Renal pelvis (tissue), 4 donors: ENCODE measurements around the gene EFNA2. TPM values are rescaled to one million over a fixed set of nuclear protein-coding genes. Genes with fewer than 3 reads are reported as not detected.

Source experiments
- DNase-seq: peaks from one replicate; pipeline ENCODE4 v3.0.0-alpha.2; 2013
- polyA plus RNA-seq, 3 donors: library from polyadenylated mRNA; unstranded; fragments of 120-200 nt; gene quantifications; one replicate each; pipeline ENCODE4 v1.2.1, GENCODE V29; 2013; ENCODE audit not compliant: insufficient read length in 3 of 3

The EFNA2 gene
- polyA plus RNA-seq, 3 donors, result 2.2 to 4.4 (median 3.8) TPM

DNA sequence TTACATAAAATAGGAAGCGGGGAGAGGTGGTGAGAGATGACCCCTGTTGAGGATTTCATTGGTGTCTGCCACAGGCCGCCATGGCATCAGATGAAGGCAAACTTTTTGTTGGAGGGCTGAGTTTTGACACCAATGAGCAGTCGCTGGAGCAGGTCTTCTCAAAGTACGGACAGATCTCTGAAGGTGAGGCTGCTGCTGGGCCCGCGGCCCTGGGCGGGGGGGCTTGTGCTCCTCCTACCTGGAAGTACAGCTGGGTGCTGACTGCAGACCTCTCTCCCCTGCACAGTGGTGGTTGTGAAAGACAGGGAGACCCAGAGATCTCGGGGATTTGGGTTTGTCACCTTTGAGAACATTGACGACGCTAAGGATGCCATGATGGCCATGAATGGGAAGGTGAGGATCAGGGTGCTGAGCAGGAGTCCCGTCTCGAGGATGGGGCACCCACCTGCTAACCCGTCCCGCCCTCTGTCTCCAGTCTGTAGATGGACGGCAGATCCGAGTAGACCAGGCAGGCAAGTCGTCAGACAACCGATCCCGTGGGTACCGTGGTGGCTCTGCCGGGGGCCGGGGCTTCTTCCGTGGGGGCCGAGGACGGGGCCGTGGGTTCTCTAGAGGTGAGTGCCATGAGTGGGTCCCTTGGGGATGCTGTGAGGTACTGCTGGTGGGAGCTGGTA lies 14.7 kb upstream of the EFNA2 start:
- DNase-seq, result no peak

DNA sequence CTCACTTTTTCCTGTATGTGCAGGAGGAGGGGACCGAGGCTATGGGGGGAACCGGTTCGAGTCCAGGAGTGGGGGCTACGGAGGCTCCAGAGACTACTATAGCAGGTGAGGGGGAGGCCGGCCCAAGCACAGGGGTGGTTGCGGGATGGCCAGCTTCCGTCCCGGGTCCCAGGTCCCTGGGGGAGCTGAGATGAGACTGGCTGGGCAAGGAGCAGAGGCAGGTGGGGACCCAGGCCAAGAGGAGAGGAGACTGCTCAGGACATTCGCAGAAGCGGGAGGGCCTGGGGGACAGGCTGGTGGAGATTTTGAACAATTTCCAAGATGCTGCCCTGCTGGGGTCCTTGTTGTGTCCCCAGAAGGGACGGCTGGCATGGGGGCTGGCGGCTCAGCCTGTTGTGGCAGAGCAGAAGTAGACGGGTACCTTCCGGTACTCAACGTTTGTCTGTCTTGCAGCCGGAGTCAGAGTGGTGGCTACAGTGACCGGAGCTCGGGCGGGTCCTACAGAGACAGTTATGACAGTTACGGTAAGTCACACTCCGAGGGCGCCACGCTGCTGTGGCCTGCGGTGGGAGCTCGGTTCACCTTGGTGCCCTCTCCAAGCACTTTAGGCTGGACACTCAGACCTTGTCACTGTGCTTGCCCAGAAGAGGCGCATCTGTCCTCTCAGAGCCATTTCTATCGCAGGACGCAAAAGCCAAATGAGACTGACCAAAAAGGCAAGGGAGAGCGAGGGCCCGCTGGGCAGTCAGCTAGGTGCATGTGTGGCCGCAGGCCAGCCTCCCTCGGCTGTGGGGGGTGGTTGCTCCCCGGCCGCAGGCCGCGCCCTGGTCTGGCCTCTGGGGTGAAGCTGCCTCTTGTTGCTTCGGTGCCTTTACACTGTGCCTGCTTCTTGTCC lies 13.9 kb upstream of the EFNA2 start:
- no peak for DNase-seq

DNA sequence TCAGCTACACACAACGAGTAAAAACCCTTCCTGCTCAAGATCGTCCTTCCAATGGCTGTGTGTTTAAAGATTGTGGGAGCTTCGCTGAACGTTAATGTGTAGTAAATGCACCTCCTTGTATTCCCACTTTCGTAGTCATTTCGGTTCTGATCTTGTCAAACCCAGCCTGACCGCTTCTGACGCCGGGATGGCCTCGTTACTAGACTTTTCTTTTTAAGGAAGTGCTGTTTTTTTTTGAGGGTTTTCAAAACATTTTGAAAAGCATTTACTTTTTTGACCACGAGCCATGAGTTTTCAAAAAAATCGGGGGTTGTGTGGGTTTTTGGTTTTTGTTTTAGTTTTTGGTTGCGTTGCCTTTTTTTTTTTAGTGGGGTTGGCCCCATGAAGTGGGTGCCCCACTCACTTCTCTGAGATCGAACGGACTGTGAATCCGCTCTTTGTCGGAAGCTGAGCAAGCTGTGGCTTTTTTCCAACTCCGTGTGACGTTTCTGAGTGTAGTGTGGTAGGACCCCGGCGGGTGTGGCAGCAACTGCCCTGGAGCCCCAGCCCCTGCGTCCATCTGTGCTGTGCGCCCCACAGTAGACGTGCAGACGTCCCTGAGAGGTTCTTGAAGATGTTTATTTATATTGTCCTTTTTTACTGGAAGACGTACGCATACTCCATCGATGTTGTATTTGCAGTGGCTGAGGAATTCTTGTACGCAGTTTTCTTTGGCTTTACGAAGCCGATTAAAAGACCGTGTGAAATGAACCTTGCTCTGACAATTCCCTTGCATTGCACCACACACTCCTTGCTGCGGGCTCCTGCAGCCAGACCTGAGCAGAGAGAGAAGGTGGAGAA lies 13.0 kb upstream of the EFNA2 start:
- DNase-seq, result no peak

DNA sequence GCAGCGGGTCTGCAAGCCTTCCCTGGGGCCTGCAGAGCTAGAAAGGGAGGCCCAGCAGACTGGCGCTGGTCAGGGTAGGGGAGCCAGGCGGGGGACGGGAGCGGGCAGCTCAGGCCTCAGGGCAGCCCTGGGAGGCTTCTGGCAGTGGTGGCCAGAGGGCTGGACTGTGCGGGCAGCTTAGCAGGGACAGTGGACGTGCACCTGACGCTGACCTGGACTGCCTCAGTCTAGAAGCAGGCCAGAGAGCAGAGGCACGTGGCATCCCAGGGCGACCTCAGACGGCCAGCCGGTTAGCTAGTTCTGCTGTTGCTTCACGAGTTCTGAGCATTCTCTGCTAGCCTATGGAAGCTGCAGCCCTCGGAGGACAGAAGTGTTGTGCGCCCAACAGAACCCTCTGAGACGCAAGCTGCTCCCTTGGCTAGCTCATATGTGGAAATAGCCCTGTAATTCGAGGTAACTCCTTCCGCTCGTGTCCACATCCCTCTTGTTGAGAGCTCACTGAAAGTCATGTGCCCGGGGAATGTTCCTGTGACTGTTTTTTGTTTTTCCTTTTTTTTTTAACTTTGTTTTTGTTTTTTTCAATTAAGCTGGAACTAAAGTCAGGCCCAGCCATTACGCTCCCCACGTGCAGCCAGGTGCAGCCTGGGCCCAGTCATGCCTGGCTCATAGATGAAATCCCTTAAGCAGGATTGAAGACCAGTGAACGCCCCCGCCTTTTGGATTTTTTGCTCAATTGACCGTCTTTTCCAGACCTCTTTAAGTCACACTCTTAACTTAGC lies 12.2 kb upstream of the EFNA2 start:
- DNase-seq, result no peak

DNA sequence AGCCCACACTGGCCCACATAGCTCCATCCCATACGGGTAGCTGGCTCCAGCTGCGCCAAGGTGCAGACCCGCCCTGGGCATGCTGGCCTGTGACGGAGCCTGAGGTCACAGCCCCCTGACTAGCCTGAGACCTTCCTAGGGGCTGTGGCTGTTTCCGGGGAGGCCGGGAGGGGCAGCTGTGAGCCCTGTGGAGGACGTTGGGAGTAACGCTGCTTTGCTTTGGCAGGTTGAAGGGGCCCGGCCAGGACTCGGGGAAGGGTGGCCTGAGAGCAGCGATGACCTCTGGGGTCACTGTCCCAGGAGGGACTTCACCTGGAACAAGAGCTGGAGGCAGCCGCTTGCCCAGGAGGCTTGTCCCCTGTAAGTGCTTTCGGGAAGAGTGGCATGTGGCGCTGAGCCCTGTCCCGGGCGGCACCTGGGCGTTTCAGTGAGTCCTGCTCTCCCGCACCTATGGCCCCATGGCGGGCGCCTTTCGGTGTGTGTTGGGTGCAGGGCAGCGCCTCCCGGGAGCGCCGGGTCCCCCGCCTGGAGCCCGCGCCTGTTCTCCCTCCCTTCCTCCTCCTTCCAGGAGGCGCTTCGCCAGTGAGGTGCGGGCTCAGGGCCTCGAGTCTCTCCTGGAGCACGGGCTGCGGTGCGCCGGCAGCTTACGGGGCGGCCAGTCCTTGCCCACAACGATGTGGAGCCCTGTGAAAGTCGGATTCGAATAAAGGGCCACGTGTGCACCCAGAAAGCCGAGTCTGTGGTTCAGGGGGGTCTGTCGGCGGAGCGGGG lies 11.4 kb upstream of the EFNA2 start:
- no peak for DNase-seq

DNA sequence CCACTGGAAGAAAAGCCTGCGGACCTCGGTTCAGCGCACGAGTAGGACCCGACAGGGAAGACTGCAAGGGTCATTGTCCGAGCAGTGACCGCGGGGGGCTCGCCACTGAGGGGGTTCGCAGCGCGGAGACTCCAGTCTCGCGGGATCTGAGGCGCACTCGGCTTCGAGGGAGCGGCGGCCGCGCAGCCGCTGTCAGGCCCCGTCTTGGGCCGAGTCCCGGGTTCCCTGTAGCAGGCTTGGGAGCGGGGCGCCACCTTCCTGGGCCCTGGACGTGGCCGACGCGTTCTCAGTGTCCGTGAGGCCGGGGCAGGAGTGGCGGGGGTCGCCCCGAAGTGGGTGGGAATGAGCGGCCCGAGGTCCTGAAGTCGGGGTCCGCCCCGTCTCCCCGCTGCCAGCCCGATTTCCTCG lies 10.8 kb upstream of the EFNA2 start:
- no peak for DNase-seq

DNA sequence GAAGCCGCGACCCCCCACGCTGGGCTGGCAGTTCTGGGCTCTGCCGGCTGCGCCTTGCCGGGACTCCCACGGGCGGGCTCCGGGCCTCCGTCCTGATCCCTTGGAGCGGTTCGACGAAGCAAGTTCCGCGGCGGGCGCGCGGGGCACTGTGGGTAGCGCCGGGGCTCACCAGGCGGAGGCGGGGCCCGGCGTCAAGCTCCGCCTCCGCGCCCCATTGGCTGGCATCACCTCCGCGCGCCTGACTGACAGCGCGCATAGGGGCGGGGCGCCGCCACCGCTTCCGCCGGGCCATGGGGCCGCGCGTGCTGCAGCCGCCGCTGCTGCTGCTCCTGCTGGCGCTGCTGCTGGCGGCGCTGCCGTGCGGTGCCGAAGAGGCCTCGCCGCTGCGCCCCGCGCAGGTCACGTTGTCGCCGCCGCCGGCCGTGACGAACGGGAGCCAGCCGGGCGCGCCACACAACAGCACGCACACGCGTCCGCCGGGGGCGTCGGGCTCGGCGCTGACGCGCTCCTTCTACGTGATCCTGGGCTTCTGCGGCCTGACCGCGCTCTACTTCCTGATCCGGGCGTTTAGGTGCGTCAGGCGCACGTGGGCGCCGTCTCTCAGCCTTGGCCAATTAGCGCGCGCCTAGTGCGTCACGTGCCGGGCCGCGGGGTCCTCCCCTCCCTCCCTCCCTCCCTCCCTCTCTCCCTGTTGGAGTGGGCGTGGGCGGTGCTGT lies 10.3 kb upstream of the EFNA2 start, which contains the start of gene FAM174C:
Gene FAM174C (plus strand): TSS at position 271 of the 716 bp plus-strand sequence. CDS start 20 bp downstream, at position 291.
- peak; percentile 94 for DNase-seq

DNA sequence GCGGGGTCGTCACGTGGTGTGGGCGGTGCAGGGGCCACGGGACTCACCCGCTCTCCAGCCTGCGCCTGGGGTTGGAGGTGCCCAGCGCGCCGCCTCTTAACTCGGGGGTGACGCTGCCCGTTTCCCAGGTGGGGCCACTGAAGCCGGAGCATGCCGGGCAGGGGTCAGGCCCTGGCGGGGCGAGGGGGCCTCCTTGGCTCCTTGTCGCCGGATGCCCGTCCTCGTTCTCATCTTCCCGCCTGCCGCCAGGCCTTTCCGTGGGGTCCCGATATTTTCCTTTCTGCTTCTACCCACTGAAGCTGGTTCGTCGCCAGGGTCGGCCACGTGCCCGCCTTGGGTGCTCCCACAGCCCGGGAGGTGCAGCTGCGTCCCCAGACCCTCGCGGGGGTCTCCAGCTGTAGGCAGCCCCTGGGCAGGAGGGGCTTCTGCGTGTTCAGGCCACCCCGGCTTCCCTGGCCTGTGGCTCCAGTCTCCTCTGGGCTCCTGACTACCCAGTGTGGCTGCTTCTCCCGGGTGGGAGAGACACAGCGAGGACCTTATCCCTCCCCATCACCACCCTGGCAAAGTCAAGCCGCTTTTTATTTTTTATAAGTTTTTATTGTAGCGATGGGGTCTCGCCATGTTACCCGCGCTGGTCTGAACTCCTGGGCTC lies 9.6 kb upstream of the EFNA2 start:
- no peak for DNase-seq

DNA sequence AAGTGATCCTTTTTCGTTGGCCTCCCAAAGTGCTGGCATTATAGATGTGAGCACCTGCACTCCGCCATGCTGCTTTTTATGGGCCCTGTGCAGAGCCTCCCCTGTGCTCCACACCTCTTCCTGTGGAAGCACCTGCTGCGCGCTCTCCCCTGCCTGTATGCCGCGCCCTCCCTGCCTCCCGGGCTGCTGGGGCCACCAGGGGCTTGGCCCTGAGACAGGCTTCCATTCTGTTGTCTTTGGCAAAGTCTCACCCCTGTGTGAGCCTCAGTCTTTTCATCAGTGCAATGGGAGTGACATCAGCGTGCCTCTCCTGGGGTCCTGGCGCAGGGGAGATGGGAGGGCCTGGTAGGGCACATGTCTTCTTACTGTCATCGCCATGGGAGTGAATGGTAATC lies 9.0 kb upstream of the EFNA2 start:
- DNase-seq, result no peak

DNA sequence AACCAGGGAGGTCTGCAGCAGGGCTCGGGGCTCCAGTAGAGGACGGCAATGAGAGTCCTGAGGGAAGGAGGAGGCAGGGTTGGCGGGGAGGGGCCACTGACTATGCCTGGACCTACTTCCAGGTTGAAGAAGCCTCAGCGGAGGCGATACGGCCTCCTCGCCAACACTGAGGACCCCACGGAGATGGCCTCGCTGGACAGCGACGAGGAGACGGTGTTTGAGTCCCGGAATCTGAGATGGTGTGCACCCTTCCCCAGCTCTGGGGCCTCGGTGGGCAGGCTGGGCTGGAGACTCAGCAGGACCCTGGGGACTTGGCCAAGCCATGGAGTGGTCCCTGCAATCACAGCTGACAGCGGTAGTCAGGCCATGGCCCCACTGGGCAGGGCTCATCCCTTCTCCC lies 8.6 kb upstream of the EFNA2 start:
- DNase-seq, result no peak

DNA sequence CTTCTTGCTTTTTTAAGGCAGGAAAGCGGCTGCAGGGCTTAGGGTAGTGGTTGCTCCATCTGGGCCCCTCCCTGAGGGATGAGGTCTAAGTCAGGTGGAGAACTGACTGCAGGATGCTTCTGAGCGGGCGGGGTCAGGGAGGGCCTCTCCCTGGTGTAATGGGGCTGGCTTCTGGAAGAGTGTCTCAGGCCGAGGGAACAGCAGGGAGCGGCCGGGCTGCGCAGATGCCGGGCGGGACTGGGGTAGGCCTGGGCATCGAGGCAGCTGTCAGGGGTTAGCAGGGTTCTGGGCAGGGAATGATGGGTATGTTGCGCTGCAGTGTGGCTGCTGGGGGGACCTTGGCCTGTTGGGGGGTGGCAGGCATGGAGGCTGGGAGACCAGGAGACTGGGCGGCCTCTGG lies 7.6 kb upstream of the EFNA2 start:
- no peak for DNase-seq

DNA sequence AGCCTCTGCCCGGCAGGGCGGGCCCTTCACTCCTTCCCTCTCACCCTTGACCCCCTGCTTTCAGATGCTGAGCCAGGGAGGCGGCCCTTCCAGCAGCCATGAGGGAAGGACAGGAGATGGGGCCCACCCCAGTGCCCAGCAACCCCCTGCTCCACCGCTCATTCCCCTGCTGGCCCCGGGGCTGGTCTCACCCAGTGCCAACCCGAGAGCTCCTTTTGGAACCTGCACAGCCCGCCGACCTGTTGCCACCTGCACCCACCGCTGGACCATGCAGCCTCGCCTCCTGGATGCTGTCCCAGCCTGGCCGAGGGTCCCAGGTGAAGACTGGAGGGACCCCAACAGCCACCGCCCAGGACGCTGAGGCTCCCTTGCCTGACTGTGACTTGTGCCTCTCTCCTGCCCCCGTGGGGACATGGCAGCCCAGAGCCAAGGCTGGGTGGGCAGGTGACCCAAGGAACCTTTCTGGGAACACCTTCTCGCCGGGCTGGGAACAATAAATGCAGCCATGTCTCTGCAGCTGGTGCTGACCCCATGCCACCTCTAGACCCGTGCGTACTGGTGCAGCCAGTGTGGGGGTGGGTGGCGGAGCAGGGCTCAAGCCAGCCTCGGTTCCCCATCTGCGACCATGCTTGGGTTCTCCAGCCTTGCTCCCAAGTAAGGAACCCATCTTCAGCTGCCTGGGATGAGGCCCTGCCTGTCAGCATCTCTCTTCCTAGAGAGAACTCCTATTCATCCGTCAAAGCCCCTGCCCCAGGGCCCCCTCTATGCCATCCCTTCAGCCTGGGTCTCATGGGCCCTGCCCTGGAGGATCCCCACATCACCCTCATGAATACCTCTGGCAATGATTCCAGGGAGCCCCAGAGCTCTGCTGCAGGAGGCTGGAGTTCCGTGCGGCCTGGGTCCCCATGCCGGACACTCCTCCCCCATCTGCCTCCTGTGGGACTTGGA lies 6.7 kb upstream of the EFNA2 start:
- no peak for DNase-seq

DNA sequence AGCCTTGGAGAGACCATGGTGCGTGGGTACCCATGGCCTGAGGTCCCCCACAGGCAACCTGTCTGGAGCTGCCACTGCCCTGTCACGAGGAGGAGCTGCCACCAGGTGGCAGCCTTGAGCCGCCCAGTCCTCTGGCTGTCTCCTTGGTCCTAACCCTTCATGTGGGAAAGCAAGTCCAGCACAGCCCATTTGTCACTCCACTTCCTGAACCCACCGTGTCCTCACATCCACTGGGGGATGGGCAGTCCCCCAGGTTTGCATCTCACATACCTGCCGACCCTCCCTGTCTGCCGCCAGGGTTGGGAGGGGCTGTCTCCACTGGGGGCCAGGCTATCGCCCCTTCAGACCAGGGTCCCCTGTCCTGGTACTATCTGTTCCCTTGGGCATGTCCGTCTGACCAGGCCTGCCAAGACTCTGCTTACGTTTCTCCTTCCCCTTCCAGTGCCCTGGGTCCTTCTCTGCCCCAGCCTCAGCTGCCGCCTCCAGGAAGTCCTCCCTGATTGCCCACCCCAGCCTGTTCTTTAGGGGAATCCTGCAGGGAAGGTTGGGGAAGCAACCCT lies 5.8 kb upstream of the EFNA2 start:
- peak; percentile 84 for DNase-seq

DNA sequence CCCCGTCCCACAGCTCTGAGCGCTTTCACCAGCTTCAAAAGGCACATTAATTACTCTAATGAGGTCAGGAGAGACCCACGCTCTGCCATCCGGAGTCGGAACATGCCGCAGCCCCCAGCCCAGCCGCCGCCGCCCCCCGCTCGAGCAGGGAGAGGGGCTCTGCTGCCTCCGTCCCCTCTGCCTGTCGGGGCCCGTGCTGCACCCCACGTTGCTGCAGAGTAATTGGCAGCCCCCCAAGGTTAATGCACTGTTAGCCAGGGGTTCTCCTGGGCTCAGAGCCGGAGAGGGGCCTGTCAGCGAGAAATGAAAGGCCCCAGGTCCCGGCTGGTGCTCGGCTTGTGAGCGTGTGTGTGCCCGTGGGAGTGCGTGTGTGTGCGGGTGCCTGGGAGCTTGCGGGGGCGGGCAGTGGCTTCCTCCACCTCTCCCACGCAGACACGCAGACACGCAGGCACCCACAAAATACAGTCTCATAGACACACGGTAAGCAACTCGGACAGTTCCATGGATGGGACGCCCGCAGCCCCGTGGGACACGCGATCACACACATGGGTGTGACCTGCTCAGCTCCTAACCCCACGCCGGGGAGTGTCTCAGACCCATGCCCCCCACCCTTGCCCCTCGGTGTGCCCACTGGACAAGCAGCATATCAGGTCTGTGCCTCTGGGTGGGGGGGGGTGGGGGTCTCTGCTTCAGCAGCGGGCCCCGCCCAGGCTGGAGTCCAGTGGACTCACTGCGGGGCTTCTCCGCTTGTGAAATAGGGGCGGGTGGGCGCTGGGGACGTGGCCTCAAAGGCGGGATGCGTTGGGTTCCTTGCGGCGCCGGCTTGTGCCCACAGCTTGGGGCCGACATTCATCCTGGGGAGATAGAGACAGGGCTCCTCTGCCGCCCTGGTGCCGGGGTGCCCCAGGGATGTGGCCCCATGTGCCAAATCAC lies 4.8 kb upstream of the EFNA2 start:
- DNase-seq, result no peak

DNA sequence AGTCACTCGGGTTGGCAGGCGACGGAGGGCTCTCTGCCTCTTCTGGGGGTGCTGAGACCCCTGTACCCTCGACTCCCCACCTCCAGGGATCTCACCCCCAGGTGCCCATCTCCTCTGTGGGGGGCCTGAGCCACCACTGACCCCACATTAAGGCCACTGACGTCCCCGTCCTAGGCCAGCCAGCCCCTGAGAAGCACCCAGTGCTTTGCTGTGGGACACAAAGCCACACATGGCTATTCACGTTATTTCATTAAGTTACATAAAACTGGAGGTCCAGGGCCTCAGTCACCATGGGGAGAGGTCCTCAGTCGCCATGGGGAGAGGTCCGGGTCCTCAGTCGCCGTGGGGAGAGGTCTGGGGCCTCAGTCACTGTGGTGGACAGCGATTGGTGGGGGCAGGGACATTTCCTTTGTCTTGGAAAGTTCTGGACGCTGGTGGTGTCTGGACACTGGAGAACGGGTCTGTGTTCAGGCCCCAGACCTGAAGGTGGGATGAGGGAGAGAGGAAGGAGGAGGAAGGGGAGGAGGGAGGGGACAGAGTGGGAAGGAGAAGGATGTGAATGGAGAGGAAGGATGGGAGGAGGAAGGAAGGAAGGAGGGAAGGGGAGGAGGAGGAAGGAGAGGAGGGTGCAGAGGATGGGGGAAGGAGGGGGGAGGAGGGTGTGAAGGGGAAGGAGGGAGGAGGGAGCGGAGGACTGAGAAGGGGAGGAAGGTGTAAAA lies 3.9 kb upstream of the EFNA2 start:
- no peak for DNase-seq

DNA sequence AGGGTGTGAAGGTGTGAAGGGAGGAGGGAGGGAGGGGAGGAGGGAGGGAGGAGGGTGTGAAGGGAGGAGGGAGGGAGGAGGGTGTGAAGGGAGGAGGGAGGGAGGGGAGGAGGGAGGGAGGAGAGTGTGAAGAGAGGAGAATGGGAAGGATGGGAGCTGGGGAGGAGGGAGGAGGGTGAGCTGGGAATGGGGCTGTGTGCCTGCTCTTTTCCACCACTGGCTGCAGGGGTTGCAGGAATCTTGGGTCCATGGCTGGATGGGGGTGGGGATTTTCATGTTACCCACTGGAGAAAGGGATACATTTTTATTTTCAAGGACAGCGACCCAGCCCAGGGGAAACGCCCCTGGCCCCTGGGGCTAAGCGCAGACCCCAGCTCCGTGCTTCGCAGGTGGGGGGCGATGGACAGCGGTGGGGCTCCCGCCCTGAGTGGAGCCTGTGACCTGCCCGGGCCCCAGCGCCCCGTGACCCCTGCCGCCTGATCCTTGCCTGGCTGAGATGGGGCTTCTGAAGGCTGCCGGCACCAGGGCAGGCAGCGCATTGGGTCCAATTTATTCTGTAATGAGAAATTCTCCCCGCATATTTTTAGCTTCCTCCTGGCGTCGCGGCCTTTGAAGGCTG lies 3.0 kb upstream of the EFNA2 start:
- DNase-seq, result no peak
